HG02840 (cell line): ENCODE results near the gene AFF4.
A peak's percentile ranks its signal among the peaks of the same experiment; 100 is the strongest.
"Not testable (repeated sequence)": the region's sequence is repeated elsewhere in the genome, so short reads cannot be mapped to it uniquely, and the experiment has no call there.

Experiments
- ATAC-seq: cut with Tn5 transposase; IDR thresholded peaks from one replicate; pipeline ENCODE4 v1.9.1; 2021; ENCODE audit warnings: mild to moderate bottlenecking, moderate library complexity, moderate number of reproducible peaks; ENCODE audit not compliant: unreplicated experiment, low FRiP score

The AFF4 gene

GRCh38 chr5:132865668-132866341 is 97.6 kb downstream of the AFF4 start:
- peak; percentile 24 for ATAC-seq

- no peak for ATAC-seq
Measured at GRCh38 chr5:132860742-132861141, 102.7 kb downstream of the AFF4 start.

GRCh38 chr5:132859889-132860437 is 103.5 kb downstream of the AFF4 start:
- ATAC-seq = no peak

DNA sequence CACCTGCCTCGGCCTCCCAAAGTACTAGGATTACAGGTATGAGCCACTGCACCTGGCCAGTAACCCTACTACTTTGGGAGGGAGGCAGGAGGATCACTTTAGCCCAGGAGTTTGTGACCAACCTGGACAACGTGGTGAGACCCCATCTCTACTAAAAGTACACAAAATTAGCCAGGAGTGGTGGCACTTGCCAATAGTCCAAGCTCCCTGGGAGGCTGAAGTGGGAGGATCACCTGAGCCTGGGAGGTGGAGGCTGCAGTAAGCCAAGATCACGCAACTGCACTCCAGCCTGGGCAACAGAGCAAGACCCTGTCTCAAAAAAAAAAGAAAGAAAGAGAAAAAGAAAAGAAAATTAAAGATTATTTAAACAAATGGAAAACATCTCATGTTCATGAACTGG is 107.4 kb downstream of the AFF4 start:
- no peak for ATAC-seq

- not testable (repeated sequence) for ATAC-seq
Measured at GRCh38 chr5:132854992-132855391, 108.4 kb downstream of the AFF4 start.

GRCh38 chr5:132854301-132854700 is 109.1 kb downstream of the AFF4 start:
- no peak for ATAC-seq

DNA sequence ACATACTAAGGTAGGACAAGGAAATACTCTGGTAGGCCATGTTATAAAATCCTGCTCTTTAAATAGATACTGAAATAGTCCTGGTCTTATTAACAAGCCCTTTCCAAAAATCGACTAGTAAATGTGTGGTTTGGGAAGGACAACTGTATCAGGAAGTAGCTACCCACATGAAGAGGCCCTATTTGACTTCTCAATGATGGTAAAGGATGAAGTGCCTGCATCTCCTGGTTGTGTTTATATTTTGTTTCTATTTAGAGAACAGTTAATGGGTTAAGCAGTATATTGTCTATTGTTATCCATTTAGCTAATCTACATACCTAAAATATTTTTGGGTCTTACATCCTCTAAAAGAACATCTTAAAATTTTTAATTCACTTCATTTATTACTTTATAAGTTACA is 109.6 kb downstream of the AFF4 start:
- ATAC-seq = no peak

DNA sequence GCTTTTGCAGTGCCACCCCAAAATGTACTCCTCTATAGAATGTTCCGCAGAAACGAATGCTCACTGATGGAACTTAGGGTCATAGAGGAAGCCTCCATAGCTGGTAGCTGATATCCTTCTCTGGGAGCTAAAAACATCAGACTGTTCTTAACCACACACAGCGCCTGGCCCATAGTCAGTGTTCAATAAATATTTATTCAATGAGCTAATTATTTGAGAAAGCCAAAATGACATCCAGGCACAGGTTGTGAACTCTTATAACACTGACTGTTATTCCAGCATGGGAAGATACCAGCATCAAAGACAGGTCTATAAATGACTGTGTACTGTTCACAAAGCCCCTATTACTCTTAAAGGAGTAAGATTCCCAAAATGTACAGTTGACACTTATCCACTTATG is 110.1 kb downstream of the AFF4 start:
- ATAC-seq = no peak

DNA sequence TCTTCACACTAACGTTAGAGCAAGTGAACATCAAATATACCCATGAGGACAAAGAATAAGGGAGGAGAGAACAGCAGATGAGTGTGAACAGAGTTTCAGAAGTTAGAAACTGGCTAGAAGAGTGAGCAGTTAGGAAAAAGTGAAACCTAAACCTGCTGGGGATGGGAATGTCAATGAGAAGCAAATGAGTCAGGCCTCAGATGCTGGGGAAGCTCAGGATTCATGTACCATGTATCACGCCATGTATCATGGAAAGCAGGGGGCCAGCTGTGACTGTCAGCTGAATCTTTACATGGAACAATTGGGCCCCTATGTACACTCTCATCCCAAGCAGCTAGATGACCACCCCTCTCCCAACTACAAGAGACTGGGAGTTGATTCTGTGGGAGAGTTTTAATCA is 113.4 kb downstream of the AFF4 start:
- ATAC-seq = no peak

GRCh38 chr5:132849347-132849746 is 114.1 kb downstream of the AFF4 start:
- no peak for ATAC-seq

DNA sequence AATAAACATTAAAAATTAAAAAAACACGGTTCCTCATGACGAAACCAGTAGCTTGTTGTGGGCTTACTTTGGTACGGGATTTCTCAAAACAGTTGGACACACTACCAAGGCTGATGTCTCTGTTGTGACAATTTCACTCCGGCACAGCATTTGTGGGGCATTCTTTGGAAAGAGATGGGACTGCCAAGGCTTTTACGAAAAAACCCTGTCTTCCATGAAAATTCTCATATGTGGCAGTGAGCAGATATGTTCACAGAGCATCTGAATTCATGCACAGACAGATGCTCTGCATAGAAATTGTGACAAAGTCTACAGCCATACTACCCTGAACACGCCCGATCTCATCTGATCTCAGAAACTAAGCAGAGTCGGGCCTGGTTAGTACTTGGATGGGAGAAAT is 115.2 kb downstream of the AFF4 start:
- no peak for ATAC-seq

DNA sequence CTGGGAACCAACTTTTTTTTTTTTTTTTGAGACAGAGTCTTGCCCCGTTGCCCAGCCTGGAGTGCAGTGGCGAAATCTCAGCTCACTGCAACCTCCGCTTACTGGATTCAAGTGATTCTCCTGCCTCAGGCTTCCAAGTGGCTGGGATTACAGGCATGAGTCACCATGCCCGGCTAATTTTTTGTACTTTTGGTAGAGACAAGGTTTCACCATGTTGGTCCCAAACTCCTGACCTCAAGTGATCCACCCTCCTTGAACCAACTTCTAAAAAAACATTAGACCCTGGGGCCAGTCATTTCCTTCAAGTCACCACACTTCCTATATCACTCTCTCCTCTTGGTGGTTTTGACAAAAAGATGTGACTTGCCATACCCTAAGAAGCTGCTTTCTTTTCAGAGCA is 122.1 kb downstream of the AFF4 start:
- ATAC-seq = no peak

- no peak for ATAC-seq
Measured at GRCh38 chr5:132840896-132841295, 122.5 kb downstream of the AFF4 start.

GRCh38 chr5:132840313-132840712 is 123.1 kb downstream of the AFF4 start:
- no peak for ATAC-seq

DNA sequence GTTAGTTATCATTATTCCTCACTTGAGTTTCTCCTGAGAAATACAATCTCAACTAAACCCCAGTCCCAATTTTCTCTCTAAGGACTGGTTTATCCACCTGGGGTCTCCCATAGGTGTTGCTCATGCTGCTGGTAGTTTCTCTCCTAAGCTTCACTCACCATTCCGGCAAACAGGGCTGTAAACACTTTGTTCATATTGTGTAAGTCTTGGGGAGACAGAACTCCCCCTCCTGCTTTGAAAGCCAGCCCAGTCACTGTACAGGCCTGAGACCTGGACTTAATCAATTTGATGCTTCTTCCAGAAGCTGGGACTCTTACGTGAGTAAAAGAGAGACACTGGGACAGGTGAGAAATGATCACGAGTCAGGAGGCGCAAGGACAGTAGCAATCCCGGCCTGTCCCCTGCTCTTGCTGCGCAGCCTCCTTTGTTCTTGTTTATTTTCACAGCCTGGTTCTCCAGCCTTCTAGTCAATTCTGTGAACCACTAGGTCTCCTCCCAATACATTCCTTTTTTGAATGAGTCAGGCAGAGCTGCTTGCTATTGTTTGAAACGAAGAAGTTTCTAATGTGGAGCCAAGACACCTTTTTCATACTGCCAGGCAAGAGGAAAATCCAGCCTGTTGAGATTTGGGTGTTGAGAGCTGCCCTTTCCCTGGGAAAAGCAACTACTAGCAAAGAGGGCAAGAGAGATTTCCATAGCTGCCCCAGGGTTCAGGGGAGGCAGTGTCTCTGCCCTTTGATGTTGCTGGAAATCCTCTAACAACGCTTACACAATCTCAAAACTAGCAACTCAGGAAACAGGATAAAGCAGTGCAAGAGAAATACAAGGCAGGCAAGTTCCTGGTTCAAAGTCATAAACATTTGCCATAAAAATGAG is 123.8 kb downstream of the AFF4 start:
- ATAC-seq = no peak

GRCh38 chr5:132838516-132839282 is 124.7 kb downstream of the AFF4 start:
- ATAC-seq = no peak

DNA sequence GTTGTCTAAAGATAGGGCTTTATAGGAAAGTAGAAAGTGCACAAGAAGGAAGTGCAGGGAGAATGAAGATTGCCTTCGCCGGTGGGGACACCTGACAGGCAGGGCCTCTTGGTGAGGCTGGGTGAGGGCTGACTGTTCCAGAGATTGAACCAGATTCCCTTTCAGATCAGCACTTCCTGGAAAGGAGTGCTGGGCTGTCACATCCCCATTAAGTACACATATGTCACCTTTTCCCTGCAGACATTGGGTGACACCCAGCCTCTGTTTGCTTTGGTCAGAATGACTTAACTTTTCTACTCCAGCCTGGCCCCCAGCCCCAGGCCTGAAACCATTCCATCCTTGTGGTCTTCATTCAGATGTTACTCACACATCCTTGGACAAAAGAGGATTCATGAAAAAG is 125.6 kb downstream of the AFF4 start:
- no peak for ATAC-seq

- no peak for ATAC-seq
Measured at GRCh38 chr5:132836852-132837251, 126.6 kb downstream of the AFF4 start.

- no peak for ATAC-seq
Measured at GRCh38 chr5:132834057-132834456, 129.4 kb downstream of the AFF4 start.

DNA sequence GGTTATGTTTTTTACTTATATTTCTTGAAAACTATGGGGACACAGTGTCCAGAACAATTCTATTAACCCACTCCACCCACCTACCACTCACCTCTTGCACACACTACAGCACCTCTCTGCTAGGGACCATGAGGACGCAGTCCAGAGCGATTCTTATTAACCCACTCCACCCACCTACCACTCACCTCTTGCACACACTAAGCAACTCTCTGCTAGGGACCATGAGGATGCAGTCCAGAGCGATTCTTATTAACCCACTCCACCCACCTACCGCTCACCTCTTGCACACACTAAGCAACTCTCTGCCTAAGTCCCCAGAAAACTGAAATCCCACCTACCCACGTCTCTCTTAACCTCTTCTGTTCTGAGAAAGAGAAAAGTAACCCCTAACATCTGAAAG is 130.8 kb downstream of the AFF4 start:
- no peak for ATAC-seq
